PC-3 (cell line): ENCODE data around the gene NLGN1. TPM values are rescaled to one million over a fixed set of nuclear protein-coding genes. Genes with fewer than 3 reads are reported as not detected.
"Not testable (repeated sequence)": the region's sequence is repeated elsewhere in the genome, so short reads cannot be mapped to it uniquely, and the experiment has no call there.

ENCODE experiments used
- ATAC-seq: fragments of 200-7000 bp; cut with Tn5 transposase; 2 replicates; pipeline ENCODE4 v1.9.1; 2020; ENCODE audit warnings: mild to moderate bottlenecking, moderate library complexity
- BruUV-seq: library from RNA; stranded (reverse); fragments of 400-500 nt; replicated peaks from 2 replicates; lab custom pipeline; 2021; lab: Mats Ljungman, UMichigan
- CTCF ChIA-PET: fragments of 300-600 bp; sonication (Branson Sonifier 250); formaldehyde crosslinking; loops from one replicate; lab custom pipeline; 2022; ENCODE audit warnings: antibody characterized with exemption; lab: Charles Lee
- POLR2A ChIA-PET: fragments of 300-600 bp; sonication (Branson Sonifier 250); formaldehyde crosslinking; loops from one replicate; lab custom pipeline; 2022; ENCODE audit warnings: antibody characterized with exemption; ENCODE audit not compliant: unreplicated experiment; lab: Charles Lee
- DNase-seq: peaks from one replicate; pipeline ENCODE4 v3.0.0-alpha.2; 2015
- H2AFZ ChIP-seq: fragments of 300-600 bp; sonication (generic); 2 replicates; pipeline ENCODE4 v1.6.0; 2016; ENCODE audit warnings: antibody characterized with exemption, low read length
- H3F3A ChIP-seq: fragments of 300-600 bp; sonication (generic); one replicate; pipeline ENCODE4 v1.6.0; 2017; ENCODE audit warnings: antibody characterized with exemption, low read length, control low read depth, mild to moderate bottlenecking; ENCODE audit not compliant: unreplicated experiment
- H3K27ac ChIP-seq: fragments of 300-600 bp; sonication (generic); 2 replicates; pipeline ENCODE4 v1.5.1; 2016; ENCODE audit warnings: mild to moderate bottlenecking, low read length
- H3K27me3 ChIP-seq: fragments of 300-600 bp; sonication (generic); 2 replicates; pipeline ENCODE4 v1.6.1; 2016; ENCODE audit warnings: low read length, mixed read lengths
- H3K36me3 ChIP-seq: fragments of 300-600 bp; sonication (generic); 2 replicates; pipeline ENCODE4 v1.6.1; 2016; ENCODE audit warnings: low read depth, mixed run types, low read length, mixed read lengths
- H3K4me1 ChIP-seq: fragments of 300-600 bp; sonication (generic); 2 replicates; pipeline ENCODE4 v1.5.1; 2016; ENCODE audit warnings: low read length; ENCODE audit not compliant: insufficient read depth
- H3K4me2 ChIP-seq: fragments of 300-600 bp; sonication (generic); 2 replicates; pipeline ENCODE4 v1.6.0; 2016; ENCODE audit warnings: low read length
- H3K4me3 ChIP-seq: fragments of 300-600 bp; sonication (generic); 2 replicates; pipeline ENCODE4 v1.5.1; 2016; ENCODE audit warnings: mild to moderate bottlenecking, low read length, mixed read lengths
- H3K79me2 ChIP-seq: fragments of 300-600 bp; sonication (generic); 2 replicates; pipeline ENCODE4 v1.6.1; 2017; ENCODE audit warnings: low read length, mixed read lengths
- H3K9ac ChIP-seq: fragments of 300-600 bp; sonication (generic); 2 replicates; pipeline ENCODE4 v1.6.0; 2016; ENCODE audit warnings: mild to moderate bottlenecking, low read length
- H3K9me2 ChIP-seq: fragments of 300-600 bp; sonication (generic); replicated peaks from 2 replicates; pipeline ENCODE4 v1.6.1; 2016; ENCODE audit warnings: mixed run types, low read length, mixed read lengths
- H3K9me3 ChIP-seq: fragments of 300-600 bp; sonication (generic); 2 replicates; pipeline ENCODE4 v1.6.1; 2016; ENCODE audit warnings: low read length, mixed read lengths
- H4K20me1 ChIP-seq: fragments of 300-600 bp; sonication (generic); 2 replicates; pipeline ENCODE4 v1.6.1; 2016; ENCODE audit warnings: low read length, mixed read lengths
- CTCF ChIP-seq: fragments of 300-600 bp; sonication (generic); conservative IDR thresholded peaks from 2 replicates; pipeline ENCODE4 v1.5.1; 2017; ENCODE audit warnings: antibody characterized with exemption, low read depth, mild to moderate bottlenecking, low read length
- EZH2 ChIP-seq: fragments of 300-600 bp; sonication (generic); IDR thresholded peaks from one replicate; pipeline ENCODE4 v1.6.1; 2017; ENCODE audit warnings: antibody characterized with exemption, mild to moderate bottlenecking, low read length; ENCODE audit not compliant: unreplicated experiment
- EZH2phosphoT487 ChIP-seq: fragments of 300-600 bp; sonication (generic); IDR thresholded peaks from 2 replicates; pipeline ENCODE4 v1.6.1; 2018; ENCODE audit warnings: mild to moderate bottlenecking, antibody characterized with exemption, low read length, borderline replicate concordance
- intact Hi-C: fragments of 100-400 bp; cut with micrococcal nuclease; formaldehyde crosslinking; loops from 2 replicates; pipeline ENCODE4 v1.9.0; 2023
- total RNA-seq: library from RNA; depleted of rRNA; stranded (reverse); fragments of >200 nt; gene quantifications from 2 replicates; pipeline ENCODE4 v1.2.3, GENCODE V29; 2014

NLGN1 gene
- total RNA-seq, 1 experiment from 2014 or later: 0.77 TPM

- Histone ChIP-seq H2AFZ (no peak overlapping the region), H3K9ac (no peak overlapping the region), H3K27ac (peak overlapping the region; percentile 32; the same call in 1 of the 2 replicates), H4K20me1 (no peaks in the 10 kb centered on the region), H3K9me2 (no peaks in the 10 kb centered on the region), H3K4me1 (no peaks in the 10 kb centered on the region), H3K9me3 (no peaks in the 10 kb centered on the region), H3K4me3 (no peak overlapping the region), H3F3A (no peaks in the 10 kb centered on the region), H3K4me2 (no peak overlapping the region; the same call in 1 of the 2 replicates), H3K36me3 (no peaks in the 10 kb centered on the region), H3K27me3 (peaks cover 31% of the 10 kb centered on the region), H3K79me2 (no peaks in the 10 kb centered on the region)
- TF ChIP-seq EZH2phosphoT487 (no peak), EZH2 (no peak), CTCF (no peak)
- intact Hi-C loops: loop anchor here (10.0 kb wide), 1 partner anchor 296 kb away; no protein-coding TSS in a partner anchor
- ChIA-PET POLR2A (no interaction called here), CTCF (no interaction called here)
- ATAC-seq (no peak), DNase-seq (peak; percentile 36)
- BruUV-seq: no TSS peak
These were observed 191.0 kb downstream of the NLGN1 start for GRCh38 chr3:173588556-173588955.

DNA sequence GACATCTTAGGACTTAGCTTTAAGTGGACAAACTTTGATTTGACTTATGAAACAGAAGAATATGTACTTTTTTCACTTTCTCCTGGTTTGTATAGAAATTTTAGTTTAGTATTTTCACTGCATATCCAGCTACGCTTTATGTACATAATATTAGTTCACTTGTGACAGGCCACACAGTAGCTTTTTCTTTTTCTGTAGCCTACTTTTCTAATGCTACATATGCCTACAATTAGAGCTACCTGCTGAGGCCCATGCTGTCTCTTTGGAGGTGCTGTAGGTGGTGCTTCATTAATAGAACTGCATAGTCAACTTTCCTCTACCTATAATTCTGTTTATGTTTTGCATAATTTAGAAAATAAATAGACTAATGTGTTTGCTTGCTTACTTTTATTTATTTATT lies 191.6 kb downstream of the NLGN1 start:
- ChIA-PET CTCF (no interaction called here), POLR2A (no interaction called here)
- no peak overlapping the region for H2AFZ ChIP-seq
- ATAC-seq: no peak
- peak overlapping the region; percentile 8; the same call in 1 of the 2 replicates for H3K27ac ChIP-seq
- no peaks in the 10 kb centered on the region for H3K9me3 ChIP-seq
- peaks cover 26% of the 10 kb centered on the region for H3K27me3 ChIP-seq
- no peaks in the 10 kb centered on the region for H3K79me2 ChIP-seq
- H3F3A ChIP-seq: no peaks in the 10 kb centered on the region
- intact Hi-C loops: loop anchor here (10.0 kb wide), 1 partner anchor 296 kb away; no protein-coding TSS in a partner anchor
- no peak overlapping the region for H3K4me3 ChIP-seq
- no peak overlapping the region for H3K4me2 ChIP-seq
- no peaks in the 10 kb centered on the region for H3K4me1 ChIP-seq
- DNase-seq: no peak
- H3K9ac ChIP-seq: no peak overlapping the region
- no peaks in the 10 kb centered on the region for H3K9me2 ChIP-seq
- no peaks in the 10 kb centered on the region for H4K20me1 ChIP-seq
- H3K36me3 ChIP-seq: no peaks in the 10 kb centered on the region
- BruUV-seq: no TSS peak
- TF ChIP-seq EZH2 (no peak), CTCF (no peak), EZH2phosphoT487 (no peak)

- Histone ChIP-seq H3K36me3 (no peaks in the 10 kb centered on the region), H3K27ac (no peak overlapping the region), H4K20me1 (no peaks in the 10 kb centered on the region), H3K4me1 (no peaks in the 10 kb centered on the region), H2AFZ (no peak overlapping the region), H3K9ac (no peak overlapping the region), H3K9me2 (no peaks in the 10 kb centered on the region), H3K79me2 (no peaks in the 10 kb centered on the region), H3K27me3 (peaks cover 4% of the 10 kb centered on the region; the same call in 1 of the 2 replicates), H3K9me3 (no peaks in the 10 kb centered on the region), H3K4me2 (no peak overlapping the region), H3K4me3 (no peak overlapping the region), H3F3A (no peaks in the 10 kb centered on the region)
- DNase-seq (no peak), ATAC-seq (no peak)
- no peak for TF ChIP-seq EZH2phosphoT487
- TF ChIP-seq CTCF: no peak
- no peak for TF ChIP-seq EZH2
- CTCF ChIA-PET: no interaction called here
- POLR2A ChIA-PET: no interaction called here
- no TSS peak for BruUV-seq
- intact Hi-C loops: no loop called here
These were observed 193.9 kb downstream of the NLGN1 start for GRCh38 chr3:173591401-173591800.

DNA sequence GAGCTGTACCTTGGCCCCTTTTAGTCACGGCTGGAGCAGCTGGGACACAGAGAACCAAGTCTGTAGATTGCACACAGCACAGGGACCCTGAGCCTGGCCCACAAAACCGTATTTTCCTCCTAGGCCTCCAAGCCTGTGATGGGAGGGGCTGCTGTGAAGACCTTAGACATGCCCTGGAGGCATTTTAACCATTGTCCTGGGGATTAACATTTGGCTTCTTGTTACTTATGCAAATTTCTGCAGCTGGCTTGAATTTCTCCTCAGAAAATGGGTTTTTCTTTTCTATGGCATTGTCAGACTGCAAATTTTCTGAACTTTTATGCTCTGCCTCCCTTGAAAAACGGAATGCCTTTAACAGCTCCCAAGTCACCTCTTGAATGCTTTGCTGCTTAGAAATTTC lies 197.3 kb downstream of the NLGN1 start:
- H3K9me2 ChIP-seq, H3K27me3 ChIP-seq, H3K36me3 ChIP-seq, H2AFZ ChIP-seq, H3K27ac ChIP-seq, POLR2A ChIA-PET, DNase-seq, ATAC-seq, H3K4me2 ChIP-seq, H3K4me3 ChIP-seq, H3K9me3 ChIP-seq, H3K79me2 ChIP-seq, BruUV-seq, H3K4me1 ChIP-seq, intact Hi-C loops, CTCF ChIA-PET, H4K20me1 ChIP-seq, H3K9ac ChIP-seq, H3F3A ChIP-seq: not testable (repeated sequence)
